HL-60 (cell line): ENCODE data around the gene TEAD4.

Source experiments
- DNase-seq, 2 experiments: peaks; one replicate each; pipeline ENCODE4 v3.0.0-alpha.2; 2010 to 2020; ENCODE audit warnings: low read depth in 1 of 2, low spot score in 1 of 2
- H3K27ac ChIP-seq: fragments of 250-450 bp; sonication (Bioruptor Pico); replicated peaks from 2 replicates; pipeline ENCODE4 v1.5.1; 2020; ENCODE audit warnings: mild to moderate bottlenecking, moderate library complexity
- H3K27me3 ChIP-seq: fragments of 250-450 bp; sonication (Bioruptor Pico); 2 replicates; pipeline ENCODE4 v1.5.1; 2021; ENCODE audit warnings: mild to moderate bottlenecking, moderate library complexity; ENCODE audit not compliant: insufficient read depth, poor library complexity, severe bottlenecking
- H3K4me3 ChIP-seq: replicated peaks from 2 replicates; pipeline ENCODE4 v1.5.1; 2011; ENCODE audit warnings: mild to moderate bottlenecking, control low read depth, low read length; ENCODE audit not compliant: insufficient read depth
- GABPA ChIP-seq: IDR thresholded peaks from 2 replicates; pipeline ENCODE4 v1.6.1; 2012; ENCODE audit warnings: low read depth
- POLR2AphosphoS5 ChIP-seq: IDR thresholded peaks from 2 replicates; pipeline ENCODE4 v1.6.1; 2012; ENCODE audit warnings: low read depth
- SPI1 ChIP-seq: IDR thresholded peaks from 2 replicates; pipeline ENCODE4 v1.6.1; 2012; ENCODE audit warnings: low read depth, mild to moderate bottlenecking, borderline replicate concordance
- TF ChIP-seq, protein P1 (sequence below): IDR thresholded peaks from 2 replicates; pipeline ENCODE4 v1.6.1; 2012; ENCODE audit warnings: low read depth; ENCODE audit not compliant: insufficient replicate concordance
- TF ChIP-seq, protein P2 (sequence below): IDR thresholded peaks from one replicate; pipeline ENCODE4 v1.5.1; 2011; ENCODE audit warnings: low read length, control low read depth, inconsistent platforms; ENCODE audit not compliant: insufficient read depth

TEAD4 gene

GRCh38 chr12:3016191-3016590 lies 57.0 kb downstream of the TEAD4 start:
- TF ChIP-seq GABPA (no peak), POLR2AphosphoS5 (no peak), SPI1 (no peak)
- TF ChIP-seq, protein P1, sequence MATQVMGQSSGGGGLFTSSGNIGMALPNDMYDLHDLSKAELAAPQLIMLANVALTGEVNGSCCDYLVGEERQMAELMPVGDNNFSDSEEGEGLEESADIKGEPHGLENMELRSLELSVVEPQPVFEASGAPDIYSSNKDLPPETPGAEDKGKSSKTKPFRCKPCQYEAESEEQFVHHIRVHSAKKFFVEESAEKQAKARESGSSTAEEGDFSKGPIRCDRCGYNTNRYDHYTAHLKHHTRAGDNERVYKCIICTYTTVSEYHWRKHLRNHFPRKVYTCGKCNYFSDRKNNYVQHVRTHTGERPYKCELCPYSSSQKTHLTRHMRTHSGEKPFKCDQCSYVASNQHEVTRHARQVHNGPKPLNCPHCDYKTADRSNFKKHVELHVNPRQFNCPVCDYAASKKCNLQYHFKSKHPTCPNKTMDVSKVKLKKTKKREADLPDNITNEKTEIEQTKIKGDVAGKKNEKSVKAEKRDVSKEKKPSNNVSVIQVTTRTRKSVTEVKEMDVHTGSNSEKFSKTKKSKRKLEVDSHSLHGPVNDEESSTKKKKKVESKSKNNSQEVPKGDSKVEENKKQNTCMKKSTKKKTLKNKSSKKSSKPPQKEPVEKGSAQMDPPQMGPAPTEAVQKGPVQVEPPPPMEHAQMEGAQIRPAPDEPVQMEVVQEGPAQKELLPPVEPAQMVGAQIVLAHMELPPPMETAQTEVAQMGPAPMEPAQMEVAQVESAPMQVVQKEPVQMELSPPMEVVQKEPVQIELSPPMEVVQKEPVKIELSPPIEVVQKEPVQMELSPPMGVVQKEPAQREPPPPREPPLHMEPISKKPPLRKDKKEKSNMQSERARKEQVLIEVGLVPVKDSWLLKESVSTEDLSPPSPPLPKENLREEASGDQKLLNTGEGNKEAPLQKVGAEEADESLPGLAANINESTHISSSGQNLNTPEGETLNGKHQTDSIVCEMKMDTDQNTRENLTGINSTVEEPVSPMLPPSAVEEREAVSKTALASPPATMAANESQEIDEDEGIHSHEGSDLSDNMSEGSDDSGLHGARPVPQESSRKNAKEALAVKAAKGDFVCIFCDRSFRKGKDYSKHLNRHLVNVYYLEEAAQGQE, result no peak
- TF ChIP-seq, protein P2, sequence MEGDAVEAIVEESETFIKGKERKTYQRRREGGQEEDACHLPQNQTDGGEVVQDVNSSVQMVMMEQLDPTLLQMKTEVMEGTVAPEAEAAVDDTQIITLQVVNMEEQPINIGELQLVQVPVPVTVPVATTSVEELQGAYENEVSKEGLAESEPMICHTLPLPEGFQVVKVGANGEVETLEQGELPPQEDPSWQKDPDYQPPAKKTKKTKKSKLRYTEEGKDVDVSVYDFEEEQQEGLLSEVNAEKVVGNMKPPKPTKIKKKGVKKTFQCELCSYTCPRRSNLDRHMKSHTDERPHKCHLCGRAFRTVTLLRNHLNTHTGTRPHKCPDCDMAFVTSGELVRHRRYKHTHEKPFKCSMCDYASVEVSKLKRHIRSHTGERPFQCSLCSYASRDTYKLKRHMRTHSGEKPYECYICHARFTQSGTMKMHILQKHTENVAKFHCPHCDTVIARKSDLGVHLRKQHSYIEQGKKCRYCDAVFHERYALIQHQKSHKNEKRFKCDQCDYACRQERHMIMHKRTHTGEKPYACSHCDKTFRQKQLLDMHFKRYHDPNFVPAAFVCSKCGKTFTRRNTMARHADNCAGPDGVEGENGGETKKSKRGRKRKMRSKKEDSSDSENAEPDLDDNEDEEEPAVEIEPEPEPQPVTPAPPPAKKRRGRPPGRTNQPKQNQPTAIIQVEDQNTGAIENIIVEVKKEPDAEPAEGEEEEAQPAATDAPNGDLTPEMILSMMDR, result no peak
- no peak overlapping the region for H3K4me3 ChIP-seq
- H3K27me3 ChIP-seq, result no peaks in the 10 kb centered on the region
- no peak overlapping the region for H3K27ac ChIP-seq
- no peak for DNase-seq

GRCh38 chr12:3017281-3017680 lies 58.1 kb downstream of the TEAD4 start:
- no peaks in the 10 kb centered on the region for H3K27me3 ChIP-seq
- no peak for DNase-seq
- H3K4me3 ChIP-seq, result no peak overlapping the region
- H3K27ac ChIP-seq, result no peak overlapping the region
- TF ChIP-seq POLR2AphosphoS5 (no peak), GABPA (no peak)

GRCh38 chr12:3018284-3019004 lies 59.2 kb downstream of the TEAD4 start:
- H3K27ac ChIP-seq, result no peak overlapping the region
- no peak overlapping the region for H3K4me3 ChIP-seq
- TF ChIP-seq POLR2AphosphoS5 (no peak), GABPA (no peak), SPI1 (no peak)
- TF ChIP-seq, protein P2, result no peak
- TF ChIP-seq, protein P1, result no peak
- no peak for DNase-seq
- no peaks in the 10 kb centered on the region for H3K27me3 ChIP-seq

DNA sequence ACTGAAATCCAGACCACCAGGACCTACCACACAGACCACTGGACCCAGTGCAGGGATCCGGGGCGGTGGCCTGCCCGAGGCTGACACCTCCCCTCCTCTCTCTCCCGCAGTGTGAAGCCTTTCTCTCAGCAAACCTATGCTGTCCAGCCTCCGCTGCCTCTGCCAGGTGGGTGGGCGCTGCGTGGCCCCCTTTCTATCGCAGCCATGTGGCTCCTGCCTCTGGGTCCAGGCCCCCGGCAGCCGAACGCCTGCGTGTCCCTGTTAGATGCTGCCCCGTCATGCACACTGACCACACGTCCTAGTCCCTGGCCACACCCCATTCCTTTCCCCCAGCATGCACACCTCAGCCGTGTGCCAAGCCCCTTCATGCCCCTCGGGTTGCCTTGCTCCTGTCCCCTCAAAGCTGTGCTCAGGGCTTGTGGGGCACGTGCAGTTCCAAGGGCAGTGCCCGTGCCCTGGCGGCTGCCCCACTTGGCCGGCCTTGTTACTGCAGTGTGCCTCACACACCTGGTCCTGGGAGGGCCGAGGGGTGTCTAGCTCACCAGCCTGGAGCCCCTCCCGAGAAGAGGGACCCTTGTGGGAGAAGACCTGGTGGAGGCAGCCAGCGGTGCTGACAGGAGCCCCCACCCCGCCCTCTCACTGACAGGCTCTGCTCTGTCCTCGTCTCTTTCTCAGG lies 59.9 kb downstream of the TEAD4 start:
- H3K27me3 ChIP-seq, result no peaks in the 10 kb centered on the region
- no peak for DNase-seq
- H3K27ac ChIP-seq, result no peak overlapping the region
- TF ChIP-seq GABPA, result no peak
- no peak for TF ChIP-seq POLR2AphosphoS5
- TF ChIP-seq, protein P2, result no peak
- TF ChIP-seq SPI1, result no peak
- TF ChIP-seq, protein P1, result no peak
- H3K4me3 ChIP-seq, result no peak overlapping the region
